ENCODE data around the gene MINDY2.

The MINDY2 gene

DNA sequence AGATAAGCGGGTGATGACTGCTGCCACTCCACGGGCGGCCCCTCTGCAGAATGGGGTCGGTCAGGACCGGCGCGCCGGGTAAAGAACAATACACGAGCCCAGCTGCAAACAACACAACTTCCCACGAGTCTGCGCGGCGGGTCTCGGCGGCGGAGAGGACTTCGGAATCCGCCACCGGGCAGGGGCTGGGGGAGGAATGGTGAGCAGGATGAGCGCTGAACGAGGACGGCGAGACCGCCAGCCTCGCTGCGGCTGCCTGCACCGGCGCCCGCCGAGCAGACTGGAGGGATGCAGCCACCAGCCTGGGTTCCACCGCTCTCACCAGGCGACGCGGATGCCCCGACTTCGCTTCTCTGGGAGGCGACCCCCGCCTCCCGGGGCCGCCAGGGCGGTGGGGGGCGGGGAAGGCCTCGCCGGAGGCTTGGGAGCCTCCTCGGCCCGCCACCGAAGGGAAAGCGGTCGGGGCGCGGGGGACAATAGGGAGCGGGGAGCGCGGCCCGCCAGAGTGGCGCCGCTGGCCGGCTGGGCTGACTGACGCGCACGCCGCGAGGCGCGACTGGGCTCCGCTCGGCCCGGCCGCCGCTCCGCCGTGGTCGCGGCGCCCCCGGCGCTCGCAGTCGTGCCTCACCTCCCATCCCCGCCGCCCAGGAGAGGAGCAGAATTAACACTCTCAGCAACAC, 22.1 kb upstream of the MINDY2 start:
- no peaks in the 10 kb centered on the region for H3K27me3 ChIP-seq (ENCODE audit: insufficient read depth, low read length)
- peaks cover 49% of the 10 kb centered on the region for H3K79me2 ChIP-seq (ENCODE audit: insufficient read depth, low read length)
- no peaks in the 10 kb centered on the region for H4K20me1 ChIP-seq (ENCODE audit: insufficient read depth, low read length)
- H3F3A ChIP-seq (ENCODE audit: insufficient read depth, low read length) = no peaks in the 10 kb centered on the region
- peak overlapping the region; percentile 85 for H3K27ac ChIP-seq (ENCODE audit: low read depth, low read length, poor library complexity, severe bottlenecking)
- peak overlapping the region; percentile 91 for H3K4me3 ChIP-seq (ENCODE audit: low read depth, low read length, poor library complexity, severe bottlenecking)
- TF ChIP-seq, protein P1, sequence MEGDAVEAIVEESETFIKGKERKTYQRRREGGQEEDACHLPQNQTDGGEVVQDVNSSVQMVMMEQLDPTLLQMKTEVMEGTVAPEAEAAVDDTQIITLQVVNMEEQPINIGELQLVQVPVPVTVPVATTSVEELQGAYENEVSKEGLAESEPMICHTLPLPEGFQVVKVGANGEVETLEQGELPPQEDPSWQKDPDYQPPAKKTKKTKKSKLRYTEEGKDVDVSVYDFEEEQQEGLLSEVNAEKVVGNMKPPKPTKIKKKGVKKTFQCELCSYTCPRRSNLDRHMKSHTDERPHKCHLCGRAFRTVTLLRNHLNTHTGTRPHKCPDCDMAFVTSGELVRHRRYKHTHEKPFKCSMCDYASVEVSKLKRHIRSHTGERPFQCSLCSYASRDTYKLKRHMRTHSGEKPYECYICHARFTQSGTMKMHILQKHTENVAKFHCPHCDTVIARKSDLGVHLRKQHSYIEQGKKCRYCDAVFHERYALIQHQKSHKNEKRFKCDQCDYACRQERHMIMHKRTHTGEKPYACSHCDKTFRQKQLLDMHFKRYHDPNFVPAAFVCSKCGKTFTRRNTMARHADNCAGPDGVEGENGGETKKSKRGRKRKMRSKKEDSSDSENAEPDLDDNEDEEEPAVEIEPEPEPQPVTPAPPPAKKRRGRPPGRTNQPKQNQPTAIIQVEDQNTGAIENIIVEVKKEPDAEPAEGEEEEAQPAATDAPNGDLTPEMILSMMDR (IDR thresholded peaks at IDR 0.05; ENCODE audit: low read length) = no peak; the same call in 1 of the 2 replicates
- no peak for TF ChIP-seq EZH2 (IDR thresholded peaks at IDR 0.05; ENCODE audit: borderline replicate concordance, low read length)
- H3K4me1 ChIP-seq (ENCODE audit: insufficient read depth, low read length, severe bottlenecking) = peaks cover 49% of the 10 kb centered on the region
- H3K9me3 ChIP-seq (ENCODE audit: low read length) = no peaks in the 10 kb centered on the region
- H3K36me3 ChIP-seq (ENCODE audit: insufficient read depth, low read length) = peaks cover 9% of the 10 kb centered on the region; the same call in 1 of the 2 replicates
- H2AFZ ChIP-seq (ENCODE audit: low read length) = no peak overlapping the region
- H3K4me2 ChIP-seq (ENCODE audit: low read length) = peak overlapping the region; percentile 91
- peak overlapping the region; percentile 89 for H3K9ac ChIP-seq (ENCODE audit: low read length)
- no peaks in the 10 kb centered on the region for H3K9me2 ChIP-seq (ENCODE audit: low read depth, low read length)

DNA sequence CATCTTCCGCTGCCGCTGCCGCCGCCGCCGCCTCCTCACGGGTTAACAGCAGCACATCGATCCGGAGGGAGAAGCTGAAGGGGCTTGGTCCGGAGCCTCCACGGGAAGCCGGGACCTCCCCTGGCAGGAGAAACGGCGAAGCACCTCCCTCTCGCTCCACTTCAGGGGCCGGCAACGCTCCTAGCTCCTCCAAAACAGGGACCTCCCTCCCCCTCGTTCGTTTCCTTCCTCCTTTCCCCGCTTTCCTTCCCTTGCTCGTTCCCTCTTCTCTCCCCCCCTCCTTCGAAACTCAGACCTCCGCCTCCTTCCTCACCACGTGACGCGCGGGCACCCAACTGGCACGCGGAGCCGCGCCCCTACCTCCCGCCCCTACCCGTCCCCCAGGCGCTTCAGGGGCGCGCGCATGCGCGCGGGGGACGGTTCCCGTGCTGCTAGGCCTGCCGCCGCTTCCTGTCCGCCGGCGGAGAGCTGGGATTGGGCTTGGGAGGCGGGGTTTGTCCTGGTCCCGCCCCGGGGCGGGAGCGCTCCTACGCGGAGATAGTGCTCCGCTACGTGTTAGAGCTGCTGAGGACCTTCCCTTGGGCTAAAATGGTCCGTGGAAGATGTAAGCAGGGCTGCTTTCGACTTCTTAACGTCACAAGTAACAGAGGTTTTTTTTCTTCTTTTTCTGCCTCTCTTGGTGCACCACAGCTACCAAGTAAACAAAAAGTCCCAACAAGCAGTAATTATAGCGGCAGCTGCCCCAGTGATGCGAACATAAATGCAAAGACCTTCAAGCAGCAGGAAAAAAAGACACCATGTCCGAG, 21.4 kb upstream of the MINDY2 start, which contains the start of gene ADAM10:
Gene ADAM10 (minus strand): TSS at position 176 of the 806 bp plus-strand sequence. CDS start 173 bp downstream, at position 3.
- no peaks in the 10 kb centered on the region for H3K27me3 ChIP-seq (ENCODE audit: insufficient read depth, low read length)
- H3K4me3 ChIP-seq (ENCODE audit: low read depth, low read length, poor library complexity, severe bottlenecking) = peak within 1 kb of the TSS; percentile 91
- H3K27ac ChIP-seq (ENCODE audit: low read depth, low read length, poor library complexity, severe bottlenecking) = peak within 1 kb of the TSS; percentile 85
- peaks cover 41% of the 10 kb centered on the region for H3K79me2 ChIP-seq (ENCODE audit: insufficient read depth, low read length)
- TF ChIP-seq EZH2 (IDR thresholded peaks at IDR 0.05; ENCODE audit: borderline replicate concordance, low read length) = no peak
- TF ChIP-seq, protein P1 (IDR thresholded peaks at IDR 0.05; ENCODE audit: low read length) = no peak; the same call in 1 of the 2 replicates
- no peaks in the 10 kb centered on the region for H3F3A ChIP-seq (ENCODE audit: insufficient read depth, low read length)
- H2AFZ ChIP-seq (ENCODE audit: low read length) = peak within 1 kb of the TSS; percentile 31; the same call in 1 of the 2 replicates
- H3K36me3 ChIP-seq (ENCODE audit: insufficient read depth, low read length) = peaks cover 9% of the 10 kb centered on the region; the same call in 1 of the 2 replicates
- peak within 1 kb of the TSS; percentile 92 for H3K4me2 ChIP-seq (ENCODE audit: low read length)
- H3K9ac ChIP-seq (ENCODE audit: low read length) = peak within 1 kb of the TSS; percentile 89
- peaks cover 45% of the 10 kb centered on the region for H3K4me1 ChIP-seq (ENCODE audit: insufficient read depth, low read length, severe bottlenecking)
- H3K9me2 ChIP-seq (ENCODE audit: low read depth, low read length) = no peaks in the 10 kb centered on the region
- H4K20me1 ChIP-seq (ENCODE audit: insufficient read depth, low read length) = no peaks in the 10 kb centered on the region
- H3K9me3 ChIP-seq (ENCODE audit: low read length) = no peaks in the 10 kb centered on the region

DNA sequence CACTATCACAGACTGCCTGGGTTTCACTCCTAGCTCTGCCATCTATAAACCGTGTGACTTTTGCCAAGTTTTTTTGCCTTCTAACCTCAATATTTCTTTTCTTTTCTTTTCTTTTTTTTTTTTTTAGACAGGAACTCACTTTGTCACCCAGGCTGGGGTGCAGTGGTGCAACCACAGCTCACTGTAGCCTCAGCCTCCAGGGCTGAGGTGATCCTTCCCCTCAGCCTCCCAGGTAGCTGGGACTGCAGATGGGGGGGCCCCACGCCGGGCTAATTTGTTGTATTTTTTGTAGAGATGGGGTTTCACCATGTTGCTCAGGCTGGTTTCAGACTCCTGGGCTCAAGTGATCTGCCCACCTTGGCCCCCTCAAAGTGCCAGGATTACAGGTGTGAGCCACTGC, 18.4 kb upstream of the MINDY2 start:
- Histone ChIP-seq H3K4me3 (ENCODE audit: low read depth, low read length, poor library complexity, severe bottlenecking) (no peak overlapping the region), H3K9me2 (ENCODE audit: low read depth, low read length) (no peaks in the 10 kb centered on the region), H3K36me3 (ENCODE audit: insufficient read depth, low read length) (no peaks in the 10 kb centered on the region), H2AFZ (ENCODE audit: low read length) (no peak overlapping the region), H3K9ac (ENCODE audit: low read length) (no peak overlapping the region), H3F3A (ENCODE audit: insufficient read depth, low read length) (no peaks in the 10 kb centered on the region), H4K20me1 (ENCODE audit: insufficient read depth, low read length) (no peaks in the 10 kb centered on the region), H3K4me2 (ENCODE audit: low read length) (no peak overlapping the region), H3K4me1 (ENCODE audit: insufficient read depth, low read length, severe bottlenecking) (peaks cover 37% of the 10 kb centered on the region), H3K9me3 (ENCODE audit: low read length) (no peaks in the 10 kb centered on the region), H3K79me2 (ENCODE audit: insufficient read depth, low read length) (peaks cover 12% of the 10 kb centered on the region), H3K27ac (ENCODE audit: low read depth, low read length, poor library complexity, severe bottlenecking) (no peak overlapping the region), H3K27me3 (ENCODE audit: insufficient read depth, low read length) (no peaks in the 10 kb centered on the region)
- TF ChIP-seq, protein P1 (IDR thresholded peaks at IDR 0.05; ENCODE audit: low read length) = no peak
- TF ChIP-seq EZH2 (IDR thresholded peaks at IDR 0.05; ENCODE audit: borderline replicate concordance, low read length) = no peak

All from OCI-LY1 (cell line).